K562 (cell line): ENCODE results near the gene STING1. TPM values are rescaled to one million over a fixed set of nuclear protein-coding genes. Genes with fewer than 3 reads are reported as not detected.

Source experiments
- BACH1 ChIP-seq: fragments of 200-800 bp; sonication (Bioruptor generic); IDR thresholded peaks from 2 replicates; pipeline ENCODE4 v1.6.1; 2016; ENCODE audit warnings: missing genetic modification characterization, missing compliant biosample characterization
- CBFB ChIP-seq: sonication (generic); formaldehyde crosslinking; IDR thresholded peaks from 2 replicates; pipeline ENCODE4 v1.4.0; 2020; ENCODE audit warnings: mild to moderate bottlenecking, missing genetic modification reagents
- CEBPB ChIP-seq: fragments of 450-650 bp; IDR thresholded peaks from 2 replicates; pipeline ENCODE4 v1.6.1; 2016; ENCODE audit warnings: missing genetic modification characterization, missing compliant biosample characterization
- CEBPG ChIP-seq, 3 experiments: fragments of 200-800 bp in 1 of 3; sonication (Bioruptor generic) in 1 of 3; sonication (generic) in 1 of 3; formaldehyde crosslinking in 1 of 3; IDR thresholded peaks in 2 of 3; conservative IDR thresholded peaks in 1 of 3; 2 replicates each; pipeline versions ENCODE4 v1.6.1 to v1.8.0; 2016 to 2022; ENCODE audit warnings: missing compliant biosample characterization in 2 of 3, missing genetic modification characterization in 2 of 3, mild to moderate bottlenecking in 1 of 3, missing genetic modification reagents in 1 of 3
- CTBP1 ChIP-seq: fragments of 450-650 bp; IDR thresholded peaks from 2 replicates; pipeline ENCODE4 v1.6.1; 2016; ENCODE audit warnings: borderline replicate concordance
- ETV6 ChIP-seq, 3 experiments: fragments of 150-350 bp in 1 of 3; sonication (generic) in 1 of 3; formaldehyde crosslinking in 1 of 3; IDR thresholded peaks; 2 replicates each; pipeline versions ENCODE4 v1.6.1 to v1.8.0; 2014 to 2022; ENCODE audit warnings: borderline replicate concordance in 2 of 3, low read depth in 2 of 3, antibody characterized with exemption in 1 of 3, low read length in 1 of 3, mild to moderate bottlenecking in 1 of 3, missing genetic modification reagents in 1 of 3
- FOXA3 ChIP-seq, 2 experiments: fragments of 450-650 bp in 1 of 2; sonication (generic) in 1 of 2; formaldehyde crosslinking; IDR thresholded peaks in 1 of 2; conservative IDR thresholded peaks in 1 of 2; 2 replicates each; pipeline versions ENCODE4 v1.4.0 to v1.8.0; 2020 to 2022; ENCODE audit warnings: mild to moderate bottlenecking in 2 of 2, missing genetic modification reagents in 1 of 2
- HES1 ChIP-seq: fragments of 450-650 bp; IDR thresholded peaks from 2 replicates; pipeline ENCODE4 v1.6.1; 2016; ENCODE audit warnings: low read depth, mild to moderate bottlenecking, moderate library complexity
- PKNOX1 ChIP-seq: fragments of 450-650 bp; IDR thresholded peaks from 2 replicates; pipeline ENCODE4 v1.6.1; 2016
- SMARCA4 ChIP-seq: fragments of 450-650 bp; IDR thresholded peaks from 2 replicates; pipeline ENCODE4 v1.6.1; 2016
- SMARCE1 ChIP-seq: fragments of 450-650 bp; IDR thresholded peaks from 2 replicates; pipeline ENCODE4 v1.7.1; 2016; ENCODE audit warnings: mild to moderate bottlenecking
- TAF7 ChIP-seq: fragments of 450-650 bp; IDR thresholded peaks from 2 replicates; pipeline ENCODE4 v1.6.1; 2016; ENCODE audit warnings: missing genetic modification characterization, missing compliant biosample characterization
- ZNF24 ChIP-seq: fragments of 450-650 bp; IDR thresholded peaks from 2 replicates; pipeline ENCODE4 v1.6.1; 2016
- ZNF511 ChIP-seq: sonication (generic); formaldehyde crosslinking; IDR thresholded peaks from 2 replicates; pipeline ENCODE4 v1.8.0; 2022; ENCODE audit warnings: mild to moderate bottlenecking, missing genetic modification reagents
- ZNF512 ChIP-seq: IDR thresholded peaks from 2 replicates; pipeline ENCODE4 v1.6.1; 2016; ENCODE audit warnings: missing genetic modification characterization, missing compliant biosample characterization
- ZNF655 ChIP-seq: fragments of 250-450 bp; sonication (Bioruptor Pico); IDR thresholded peaks from 2 replicates; pipeline ENCODE4 v1.5.0; 2021
- ZNF740 ChIP-seq, 3 experiments: fragments of 200-800 bp in 1 of 3; sonication (Bioruptor generic) in 1 of 3; sonication (generic) in 1 of 3; formaldehyde crosslinking in 1 of 3; IDR thresholded peaks; 2 replicates each; pipeline versions ENCODE4 v1.6.1 to v1.8.0; 2016 to 2022; ENCODE audit warnings: mild to moderate bottlenecking in 2 of 3, missing compliant biosample characterization in 2 of 3, missing genetic modification characterization in 2 of 3, missing genetic modification reagents in 1 of 3
- ZNF766 ChIP-seq: fragments of 200-800 bp; sonication (Bioruptor generic); conservative IDR thresholded peaks from 2 replicates; pipeline ENCODE4 v1.6.1; 2016; ENCODE audit warnings: missing genetic modification characterization, missing compliant biosample characterization
- polyA plus RNA-seq, 8 experiments: library from polyadenylated mRNA; depleted of rRNA in 4 of 8; stranded (reverse) in 5 of 8; unstranded in 3 of 8; fragments of >200 nt; fragmentation: Nextera tagmentation in 2 of 8; fragmentation: Illumina TruSeq in 1 of 8; extraction: Ambion mirVana in 2 of 8; extraction: Trizol in 1 of 8; gene quantifications; 2 replicates each; pipeline versions ENCODE4 v1.2.1 to v1.2.3, GENCODE V29; 2011 to 2014; ENCODE audit warnings: inconsistent platforms in 1 of 8, missing spikeins in 1 of 8
- total RNA-seq, 7 experiments: library from RNA; depleted of rRNA in 6 of 7; stranded (reverse); fragments of >200 nt in 6 of 7; fragmentation: Illumina TruSeq in 2 of 7; extraction: Trizol in 2 of 7; gene quantifications; 2 replicates each; pipeline versions ENCODE4 v1.2.1 to v1.2.3, GENCODE V29; 2011 to 2021; ENCODE audit warnings: low replicate concordance in 1 of 7

The STING1 gene
- total and polyA plus RNA-seq, 9 of the 15 experiments (the other 6 are each of a cell fraction or from before 2014, with no cell fraction given) = 20.8 to 69.1 (median 44.7) TPM

- TF ChIP-seq HES1 = peak; percentile 33; the same call in 1 of the 2 replicates
- TF ChIP-seq ZNF740 (CRISPR knock-in tag; IDR thresholded peaks at IDR 0.05) = peak; percentile 94
- 0 out of 4 replicates have a peak, but pooled peaks of 1 of the 2 experiments have one; percentile 24 for TF ChIP-seq ZNF740 (tag; IDR thresholded peaks at IDR 0.05)
- TF ChIP-seq CTBP1 = peak; percentile 75; the same call in 1 of the 2 replicates
- peak; percentile 97 for TF ChIP-seq CBFB (CRISPR knock-in tag)
- TF ChIP-seq SMARCE1 = peak; percentile 80
- peak; percentile 72; the same call in 1 of the 2 replicates for TF ChIP-seq ZNF655 (CRISPR knock-in tag)
- peak in 1 of 2 experiments; percentile 54; a peak in 1 of 4 replicates for TF ChIP-seq FOXA3 (CRISPR knock-in tag; conservative IDR thresholded peaks at IDR 0.05 in 1 of 2, IDR thresholded peaks at IDR 0.05 in 1 of 2)
- TF ChIP-seq CEBPB (tag) = peak; percentile 100
- TF ChIP-seq CEBPG (CRISPR knock-in tag; IDR thresholded peaks at IDR 0.05) = peak; percentile 96
- TF ChIP-seq CEBPG (tag; conservative IDR thresholded peaks at IDR 0.05 in 1 of 2, IDR thresholded peaks at IDR 0.05 in 1 of 2) = peak; percentile 99 to 100
- peak; percentile 60 to 73; a peak in 2 of 4 replicates for TF ChIP-seq ETV6 (IDR thresholded peaks at IDR 0.05; ENCODE audit: borderline replicate concordance in 1 of 2, low read depth in 2 of 2, low read length in 1 of 2)
- no peak for TF ChIP-seq ETV6 (CRISPR knock-in tag; IDR thresholded peaks at IDR 0.05; ENCODE audit: borderline replicate concordance)
- no peak for TF ChIP-seq TAF7 (tag)
- peak; percentile 10; the same call in 1 of the 2 replicates for TF ChIP-seq ZNF24
- peak; percentile 55; the same call in 1 of the 2 replicates for TF ChIP-seq PKNOX1
- peak; percentile 18; the same call in 1 of the 2 replicates for TF ChIP-seq BACH1 (tag)
- no peak for TF ChIP-seq ZNF511 (CRISPR knock-in tag)
- no peak for TF ChIP-seq ZNF512 (tag)
- TF ChIP-seq SMARCA4 = peak; percentile 80
- TF ChIP-seq ZNF766 (CRISPR knock-in tag) = peak; percentile 25
Observed at GRCh38 chr5:139474890-139475791, 7.4 kb downstream of the STING1 start (continued).
